RPMI8226 (cell line): ENCODE results near the gene SAMD8.
"Not testable (repeated sequence)": the region's sequence is repeated elsewhere in the genome, so short reads cannot be mapped to it uniquely, and the experiment has no call there.

Source experiments
- DNase-seq: peaks from one replicate; pipeline ENCODE4 v3.0.0-alpha.2; 2015

SAMD8 gene

GRCh38 chr10:75086278-75086934, 25.1 kb upstream of the SAMD8 start:
- DNase-seq = no peak

DNA sequence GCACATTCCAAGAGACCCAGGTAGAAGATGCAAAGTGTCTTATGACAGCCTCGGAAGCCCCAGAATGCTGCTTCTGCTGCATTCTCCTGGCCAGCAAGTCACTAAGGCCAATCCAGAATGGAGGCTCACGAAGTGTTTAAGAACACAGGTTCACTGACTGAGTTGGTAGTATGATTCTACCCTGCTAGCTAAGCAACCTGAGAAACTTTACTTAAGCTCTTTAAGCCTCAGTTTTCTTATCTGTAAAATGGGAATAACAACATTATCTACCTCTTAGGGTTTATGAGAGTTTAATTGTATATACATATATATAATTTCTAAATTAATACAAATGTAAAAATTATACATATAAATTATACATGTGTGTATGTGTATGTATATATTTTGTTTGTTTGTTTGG, 22.8 kb upstream of the SAMD8 start:
- DNase-seq = no peak

DNA sequence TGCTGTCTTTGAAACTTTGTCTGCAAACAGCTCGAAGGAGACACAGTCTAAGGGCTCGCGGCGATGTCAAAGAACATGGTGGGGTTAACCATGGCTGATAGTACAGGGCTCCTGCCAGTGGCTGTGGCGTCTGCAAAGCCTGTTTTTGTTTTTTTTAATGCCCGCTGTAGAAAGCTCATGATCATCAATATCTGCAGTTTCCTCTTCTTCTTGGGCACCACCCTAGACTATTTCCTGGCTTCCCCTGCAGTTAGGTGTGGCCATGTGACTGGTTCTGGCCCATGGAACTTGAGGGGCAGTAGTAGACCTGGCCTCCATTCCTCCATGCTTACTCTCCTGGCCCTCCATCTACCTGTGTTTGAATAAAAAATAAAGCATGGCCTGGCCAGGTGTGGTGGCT, 21.8 kb upstream of the SAMD8 start:
- DNase-seq = no peak

DNA sequence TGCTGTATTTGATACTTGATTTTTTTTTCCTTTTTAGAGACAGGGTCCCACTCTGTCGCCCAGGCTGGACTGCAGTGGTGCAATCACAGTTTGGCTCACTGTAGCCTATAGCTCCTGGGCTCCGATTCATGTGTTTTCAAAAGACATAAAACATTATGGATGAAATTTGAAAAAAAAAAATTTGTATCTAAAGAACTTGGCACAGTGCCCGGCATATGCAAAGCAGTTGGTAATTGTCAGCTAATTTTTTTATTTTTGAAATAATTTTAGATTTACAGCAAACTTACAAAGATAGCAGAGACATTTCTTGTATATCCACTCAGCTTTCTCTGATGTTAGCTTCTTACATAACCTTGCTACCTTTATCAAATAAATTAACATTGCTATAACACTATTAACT, 20.3 kb upstream of the SAMD8 start:
- no peak for DNase-seq

- no peak for DNase-seq
Measured at GRCh38 chr10:75094465-75094864, 17.0 kb upstream of the SAMD8 start.

DNA sequence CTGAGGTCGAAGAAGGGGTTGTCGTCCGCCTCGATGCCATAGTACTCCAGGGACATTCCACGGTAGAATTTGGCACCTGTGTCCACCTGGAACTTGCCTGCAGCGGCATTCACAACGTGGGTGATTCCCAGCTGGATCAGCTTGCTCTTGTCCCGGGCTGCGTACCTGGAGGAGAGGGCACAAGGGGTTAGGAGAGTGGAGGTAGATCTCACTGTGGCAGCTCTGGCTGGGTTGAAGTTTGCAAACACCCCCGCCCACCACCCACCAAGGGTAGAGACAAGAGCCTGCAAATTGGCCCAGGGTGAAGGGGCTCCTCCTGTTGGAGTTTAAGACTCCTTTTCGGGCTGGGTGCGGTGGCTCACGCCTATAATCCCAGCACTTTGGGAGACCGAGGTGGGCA, 15.8 kb upstream of the SAMD8 start:
- no peak for DNase-seq

DNA sequence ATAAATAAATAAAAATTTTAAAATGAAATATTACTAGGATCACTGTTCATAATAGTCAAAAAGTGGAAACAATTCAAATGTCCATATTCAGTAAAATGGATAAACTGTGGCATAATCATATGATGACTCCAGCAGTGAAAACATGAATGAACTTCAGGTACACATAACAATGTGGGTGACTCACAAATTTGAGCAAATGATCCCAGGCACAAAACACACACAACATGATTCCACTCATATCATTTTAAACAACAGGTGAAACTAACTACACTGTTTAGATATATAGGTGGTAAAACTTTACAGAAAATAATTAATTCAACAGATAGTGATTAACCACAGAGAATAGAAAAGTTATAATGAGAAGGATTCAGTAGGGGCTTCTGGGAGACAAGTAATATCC, 14.7 kb upstream of the SAMD8 start:
- DNase-seq = no peak

- no peak for DNase-seq
Measured at GRCh38 chr10:75097666-75098285, 13.7 kb upstream of the SAMD8 start.

DNA sequence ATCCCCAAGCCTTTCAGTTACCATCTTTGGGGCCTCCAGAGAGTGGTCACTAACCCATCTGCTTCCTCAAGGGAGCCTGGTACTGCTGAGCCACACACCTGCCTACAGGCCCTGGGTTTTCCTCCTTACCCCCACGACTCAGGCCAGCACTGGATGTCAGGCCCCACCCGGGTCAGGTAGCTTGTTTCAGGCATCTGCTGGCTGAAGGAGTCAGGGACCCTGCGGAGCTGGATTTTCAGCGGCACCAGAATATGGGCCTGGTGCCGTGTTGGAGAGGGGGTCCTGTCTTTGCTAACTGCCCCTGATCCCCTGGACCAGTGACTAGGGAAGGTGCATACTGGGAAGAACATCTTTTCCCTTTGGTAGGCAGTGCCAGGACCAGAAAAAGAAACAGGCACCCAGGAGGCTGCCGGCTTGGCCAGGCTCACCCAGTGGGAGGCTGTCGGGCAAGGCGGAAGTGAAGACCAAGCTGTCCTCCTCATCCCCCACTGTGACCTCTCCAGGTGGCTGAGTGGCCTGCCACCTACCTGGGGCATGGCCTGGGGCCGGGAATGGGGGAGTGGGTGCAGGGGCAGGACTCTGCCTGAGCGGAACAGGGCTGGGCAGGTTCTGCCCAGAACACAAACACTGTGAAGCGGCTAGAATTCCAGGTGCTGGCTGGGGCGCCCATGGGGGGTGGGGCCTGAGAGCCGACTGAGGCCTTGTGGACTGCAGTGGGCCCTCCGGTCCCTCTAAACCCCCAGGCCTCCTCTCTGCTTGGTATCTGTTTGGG, 12.4 kb upstream of the SAMD8 start:
- no peak for DNase-seq

- peak; percentile 57 for DNase-seq
Measured at GRCh38 chr10:75099952-75100763, 11.3 kb upstream of the SAMD8 start.

DNA sequence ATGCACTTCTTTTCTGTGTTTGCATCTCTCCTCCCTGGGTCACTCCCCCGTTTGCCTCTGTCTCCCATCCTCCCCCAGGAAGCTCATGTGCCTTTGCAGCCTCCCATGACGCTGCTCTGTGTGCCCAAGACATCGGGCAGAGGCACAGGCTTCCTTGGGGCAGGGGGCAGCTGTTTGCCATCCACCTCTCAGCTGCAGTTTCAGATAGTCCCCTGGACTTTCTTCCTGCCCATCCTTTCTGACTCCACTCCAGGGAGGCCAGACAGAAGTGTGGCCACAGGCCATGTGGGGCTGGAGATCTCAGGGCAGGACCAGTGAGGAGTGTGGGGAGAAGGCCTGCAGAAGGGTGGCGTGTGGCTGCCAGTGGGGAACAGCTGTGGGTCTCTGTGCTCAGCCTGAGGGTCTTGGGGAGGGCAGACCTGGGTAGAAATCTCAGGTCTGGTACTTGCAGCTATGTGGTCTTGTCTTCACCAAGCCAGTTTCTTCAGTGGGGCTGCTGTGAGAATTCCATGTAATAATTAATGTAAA, 10.6 kb upstream of the SAMD8 start:
- no peak for DNase-seq

DNA sequence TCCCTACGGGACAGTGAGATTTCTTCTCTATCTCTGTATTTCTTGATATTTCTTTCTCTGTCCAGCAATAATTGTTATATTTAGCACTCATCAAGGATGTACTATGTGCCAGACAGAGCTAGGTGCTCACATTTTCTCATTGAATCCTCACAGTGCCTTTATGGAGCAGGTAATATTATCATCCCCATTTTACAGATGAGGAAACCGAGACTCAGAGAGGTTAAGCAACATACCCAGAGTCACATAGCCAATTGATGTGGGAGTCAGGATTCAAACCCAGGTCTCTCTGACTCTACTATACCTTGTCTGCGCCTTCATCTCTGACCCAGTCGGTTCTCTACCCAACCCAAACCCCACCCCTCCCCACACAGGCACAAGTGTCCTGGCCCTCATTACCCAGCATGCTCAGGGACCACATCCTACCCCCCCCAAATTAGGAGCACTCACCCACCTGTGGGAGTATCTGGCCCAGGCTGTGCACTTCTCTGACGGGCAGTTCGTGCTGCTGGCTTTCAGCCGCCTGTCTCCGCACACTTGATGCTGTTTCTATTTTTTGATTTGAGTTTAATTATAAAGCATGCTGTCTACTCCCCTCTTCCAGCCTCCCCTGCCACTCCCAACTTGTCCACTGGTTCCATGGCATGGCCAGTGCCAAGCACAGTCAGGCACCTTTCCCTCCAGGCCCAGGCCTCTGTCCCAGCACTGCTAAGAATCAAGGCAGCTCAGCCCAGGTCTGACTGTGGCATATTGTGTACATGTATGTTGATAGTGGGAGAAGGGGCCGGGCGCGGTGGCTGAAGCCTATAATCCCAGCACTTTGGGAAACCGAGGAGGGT, 9.8 kb upstream of the SAMD8 start:
- DNase-seq = no peak

GRCh38 chr10:75102830-75103673, 8.4 kb upstream of the SAMD8 start:
- DNase-seq = no peak

- DNase-seq = no peak
Measured at GRCh38 chr10:75103881-75104686, 7.4 kb upstream of the SAMD8 start.

- no peak for DNase-seq
Measured at GRCh38 chr10:75104842-75105241, 6.6 kb upstream of the SAMD8 start.

- DNase-seq = no peak
Measured at GRCh38 chr10:75105576-75106197, 5.8 kb upstream of the SAMD8 start.

DNA sequence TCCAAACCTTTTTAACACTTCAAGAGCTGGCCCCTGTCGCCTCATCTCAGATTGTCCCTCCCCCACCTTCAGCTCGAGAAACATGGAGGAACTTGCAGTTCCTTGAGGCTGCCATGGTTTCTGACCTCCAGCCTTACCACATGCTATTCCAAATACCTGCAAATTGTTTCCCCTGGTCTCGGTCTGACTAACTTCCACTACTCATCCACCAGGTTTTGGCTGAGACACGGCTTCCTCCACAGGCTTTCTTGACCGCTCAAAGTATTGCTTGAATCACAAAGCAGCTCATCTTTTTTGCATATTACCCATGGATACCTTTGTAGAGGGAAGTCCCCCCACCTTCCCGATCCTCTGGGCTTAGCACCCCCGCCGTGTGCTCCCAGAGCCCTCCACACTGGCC, 5.2 kb upstream of the SAMD8 start:
- no peak for DNase-seq

DNA sequence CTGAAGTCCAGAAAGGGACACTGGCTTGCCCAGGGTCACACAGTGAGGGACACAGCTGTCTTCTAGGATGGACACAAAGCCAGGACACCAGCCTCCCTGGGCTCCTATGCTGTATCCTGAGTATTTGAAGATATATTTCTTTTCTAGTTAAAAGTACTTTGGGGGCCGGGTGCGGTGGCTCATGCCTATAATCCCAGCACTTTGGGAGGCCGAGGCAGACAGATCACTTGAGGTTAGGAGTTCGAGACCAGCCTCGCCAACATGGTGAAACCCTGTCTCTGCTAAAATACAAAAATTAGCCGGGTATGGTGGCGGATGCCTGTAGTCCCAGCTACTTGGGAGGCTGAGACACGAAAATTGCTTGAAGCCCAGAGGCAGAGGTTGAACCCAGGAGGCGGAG, 4.6 kb upstream of the SAMD8 start:
- DNase-seq = not testable (repeated sequence)

DNA sequence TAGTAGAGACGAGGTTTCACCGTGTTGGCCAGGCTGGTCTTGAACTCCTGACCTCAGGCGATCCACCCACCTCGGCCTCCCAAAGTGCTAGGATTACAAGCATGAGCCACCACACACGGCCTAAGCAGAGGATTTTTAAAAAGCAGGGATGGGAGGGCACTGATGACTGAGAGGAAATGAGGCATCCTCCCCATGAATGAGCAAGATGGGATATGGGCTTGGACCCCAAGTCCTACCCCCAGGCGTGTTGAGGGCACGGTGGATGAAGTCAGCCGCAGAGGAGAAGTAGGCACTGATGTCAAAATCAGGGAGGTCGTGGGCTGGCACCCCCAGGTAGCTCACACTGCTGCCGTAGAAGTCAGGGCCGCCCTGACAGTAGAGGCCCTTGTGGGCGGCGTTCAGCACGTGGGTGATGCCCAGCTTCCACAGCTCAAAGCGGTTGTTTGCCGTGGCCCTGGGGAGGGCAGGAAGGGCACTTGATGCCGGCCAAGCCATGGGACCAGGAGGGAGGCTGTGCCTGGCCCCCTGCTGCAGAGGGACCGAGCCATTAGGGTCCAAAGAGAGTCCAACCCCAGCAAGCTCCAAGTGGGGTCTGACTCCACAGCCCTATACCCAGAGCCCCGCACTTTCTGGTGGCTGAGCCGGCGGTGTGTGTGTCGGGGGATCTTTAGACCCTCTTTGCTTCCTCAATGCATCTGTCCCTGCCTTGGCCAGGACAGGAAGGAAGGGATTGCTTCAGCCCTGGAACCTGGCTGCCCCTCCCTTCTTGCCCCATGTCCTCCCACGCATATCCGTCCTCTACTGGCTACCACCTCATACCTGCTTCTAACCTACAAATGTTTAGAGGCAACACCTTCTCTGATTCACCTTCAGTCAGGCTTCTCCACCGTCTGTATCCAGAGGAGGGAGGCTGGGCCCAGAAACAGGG, 3.4 kb upstream of the SAMD8 start:
- DNase-seq = no peak
